ENCODE results near the gene CECR2.

Gene CECR2

GRCh38 chr22:17579535-17579981 is 210.3 kb downstream of the CECR2 start:
- Histone ChIP-seq H3K36me3 (ENCODE audit: control insufficient read depth, insufficient read depth, low read length) (no peaks in the 10 kb centered on the region), H3K4me3 (replicated peaks; ENCODE audit: low read depth, low read length) (no peak overlapping the region), H3K27me3 (replicated peaks; ENCODE audit: control insufficient read depth, insufficient read depth, low read length) (no peaks in the 10 kb centered on the region)
- DNase-seq (ENCODE audit: extremely low read depth, insufficient read length): no peak
- no peak for TF ChIP-seq CTCF (IDR thresholded peaks at IDR 0.05; ENCODE audit: insufficient read depth, low read length, poor library complexity, severe bottlenecking)

- H3K27me3 ChIP-seq (replicated peaks; ENCODE audit: control insufficient read depth, insufficient read depth, low read length): no peaks in the 10 kb centered on the region
- no peaks in the 10 kb centered on the region for H3K36me3 ChIP-seq (ENCODE audit: control insufficient read depth, insufficient read depth, low read length)
- DNase-seq (ENCODE audit: extremely low read depth, insufficient read length): no peak
- no peak overlapping the region for H3K4me3 ChIP-seq (replicated peaks; ENCODE audit: low read depth, low read length)
- TF ChIP-seq CTCF (IDR thresholded peaks at IDR 0.05; ENCODE audit: insufficient read depth, low read length, poor library complexity, severe bottlenecking): no peak
Measured at GRCh38 chr22:17580441-17581031, 211.3 kb downstream of the CECR2 start.

- DNase-seq (ENCODE audit: extremely low read depth, insufficient read length): no peak
- no peak for TF ChIP-seq CTCF (IDR thresholded peaks at IDR 0.05; ENCODE audit: insufficient read depth, low read length, poor library complexity, severe bottlenecking)
- Histone ChIP-seq H3K4me3 (replicated peaks; ENCODE audit: low read depth, low read length) (no peak overlapping the region), H3K27me3 (replicated peaks; ENCODE audit: control insufficient read depth, insufficient read depth, low read length) (no peaks in the 10 kb centered on the region), H3K36me3 (ENCODE audit: control insufficient read depth, insufficient read depth, low read length) (no peaks in the 10 kb centered on the region)
Measured at GRCh38 chr22:17581056-17581455, 211.8 kb downstream of the CECR2 start.

- H3K27me3 ChIP-seq (replicated peaks; ENCODE audit: control insufficient read depth, insufficient read depth, low read length): no peaks in the 10 kb centered on the region
- DNase-seq (ENCODE audit: extremely low read depth, insufficient read length): no peak
- H3K36me3 ChIP-seq (ENCODE audit: control insufficient read depth, insufficient read depth, low read length): no peaks in the 10 kb centered on the region
- no peak overlapping the region for H3K4me3 ChIP-seq (replicated peaks; ENCODE audit: low read depth, low read length)
- no peak for TF ChIP-seq CTCF (IDR thresholded peaks at IDR 0.05; ENCODE audit: insufficient read depth, low read length, poor library complexity, severe bottlenecking)
Measured at GRCh38 chr22:17581631-17582030, 212.4 kb downstream of the CECR2 start.

GRCh38 chr22:17583151-17583550 is 213.9 kb downstream of the CECR2 start:
- no peak for TF ChIP-seq CTCF (IDR thresholded peaks at IDR 0.05; ENCODE audit: insufficient read depth, low read length, poor library complexity, severe bottlenecking)
- H3K36me3 ChIP-seq (ENCODE audit: control insufficient read depth, insufficient read depth, low read length): no peaks in the 10 kb centered on the region
- no peaks in the 10 kb centered on the region for H3K27me3 ChIP-seq (replicated peaks; ENCODE audit: control insufficient read depth, insufficient read depth, low read length)
- DNase-seq (ENCODE audit: extremely low read depth, insufficient read length): no peak
- H3K4me3 ChIP-seq (replicated peaks; ENCODE audit: low read depth, low read length): no peak overlapping the region

All from GM06990 (cell line).